ENCODE data around the gene S100A14. TPM values are rescaled to one million over a fixed set of nuclear protein-coding genes. Genes with fewer than 3 reads are reported as not detected.
A peak's percentile ranks its signal among the peaks of the same experiment; 100 is the strongest.

Gene S100A14
- polyA plus RNA-seq, 1 of the 3 experiments (the other 2 are of a cell fraction) = 0.15 TPM

- no peak for TF ChIP-seq FOXJ3 (CRISPR knock-in tag; IDR thresholded peaks at IDR 0.05)
Observed at GRCh38 chr1:153611356-153611755, 4.8 kb downstream of the S100A14 start (continued).

GRCh38 chr1:153610811-153611301 is 5.3 kb downstream of the S100A14 start:
- peaks cover 51% of the 10 kb centered on the region for H3K79me2 ChIP-seq (ENCODE audit: insufficient read depth)
- H3K9ac ChIP-seq = no peak overlapping the region
- WGBS (ENCODE audit: low lambda C conversion rate) = 83% methylated on average over 6 of the region's 7 CpGs
- ChIA-PET CTCF (interaction anchor here (1.4 kb wide), 1 partner anchor 39 kb away, joined by 5 read pairs; no protein-coding TSS in a partner anchor), POLR2A (no interaction called here)
- H3K27ac ChIP-seq (ENCODE audit: low read depth in 2 of 2, low read length in 1 of 2) = peak overlapping the region in 1 of 2 experiments; percentile 84; a peak in 2 of 4 replicates
- TF ChIP-seq TCF12 (IDR thresholded peaks at IDR 0.05) = no peak
- no peak for TF ChIP-seq GATA2 (CRISPR knock-in tag; IDR thresholded peaks at IDR 0.05)
- no peak for TF ChIP-seq SIN3A (IDR thresholded peaks at IDR 0.05; ENCODE audit: borderline replicate concordance, low read depth, low read length)
- no peak for TF ChIP-seq TAF1 (IDR thresholded peaks at IDR 0.05; ENCODE audit: borderline replicate concordance, low read depth, low read length)
- TF ChIP-seq REST (IDR thresholded peaks at IDR 0.05; ENCODE audit: low read depth, low read length) = no peak
- no peak for TF ChIP-seq EP300 (IDR thresholded peaks at IDR 0.05; ENCODE audit: borderline replicate concordance in 1 of 2, low read depth in 1 of 2, low read length in 1 of 2)
- no peak overlapping the region for H2AFZ ChIP-seq (ENCODE audit: low read depth)
- H3F3A ChIP-seq (replicated peaks; ENCODE audit: insufficient read depth) = peaks cover 21% of the 10 kb centered on the region
- H4K20me1 ChIP-seq (ENCODE audit: insufficient read depth) = no peaks in the 10 kb centered on the region
- H3K4me3 ChIP-seq (ENCODE audit: low read depth in 2 of 2, low read length in 1 of 2) = no peak overlapping the region
- H3K4me1 ChIP-seq (ENCODE audit: control insufficient read depth in 1 of 2, insufficient read depth in 2 of 2, low read depth in 1 of 2, low read length in 1 of 2) = peaks cover 15 to 23% of the 10 kb centered on the region in 2 experiments; a peak in 3 of 4 replicates
- H3K27me3 ChIP-seq (ENCODE audit: insufficient read depth) = no peaks in the 10 kb centered on the region
- no peaks in the 10 kb centered on the region for H3K9me2 ChIP-seq
- peaks cover 13 to 19% of the 10 kb centered on the region in 2 experiments for H3K36me3 ChIP-seq (replicated peaks in 1 of 2; ENCODE audit: control insufficient read depth in 1 of 2, insufficient read depth in 2 of 2, low read length in 1 of 2)
- no peaks in the 10 kb centered on the region for H3K9me3 ChIP-seq
- H3K4me2 ChIP-seq = peak overlapping the region; percentile 99
- DNase-seq = no peak

GRCh38 chr1:153610334-153610733 is 5.8 kb downstream of the S100A14 start:
- WGBS (ENCODE audit: low lambda C conversion rate) = 55% methylated on average over 4 of the region's 4 CpGs

More at GRCh38 chr1:153610334-153610733, 5.8 kb downstream of the S100A14 start:
- CTCF ChIA-PET = interaction anchor here (0.7 to 1.4 kb wide), 3 partner anchors 39 to 115 kb away, joined by 3 to 5 read pairs (median 3); no protein-coding TSS in a partner anchor
- no peak overlapping the region for H3K4me3 ChIP-seq (ENCODE audit: low read depth in 2 of 2, low read length in 1 of 2)
- peak overlapping the region in 1 of 2 experiments; percentile 84; a peak in 2 of 4 replicates for H3K27ac ChIP-seq (ENCODE audit: low read depth in 2 of 2, low read length in 1 of 2)
- H3F3A ChIP-seq (replicated peaks; ENCODE audit: insufficient read depth) = peaks cover 25% of the 10 kb centered on the region
- no peak for TF ChIP-seq GATA2 (CRISPR knock-in tag; IDR thresholded peaks at IDR 0.05)
- no peak for TF ChIP-seq GABPA (IDR thresholded peaks at IDR 0.05; ENCODE audit: low read depth)
- no peak for TF ChIP-seq USF1 (IDR thresholded peaks at IDR 0.05; ENCODE audit: borderline replicate concordance, low read depth)
- no peak for TF ChIP-seq RFX5 (IDR thresholded peaks at IDR 0.05; ENCODE audit: low read length)
- TF ChIP-seq EP300 (IDR thresholded peaks at IDR 0.05; ENCODE audit: borderline replicate concordance in 1 of 2, low read depth in 1 of 2, low read length in 1 of 2) = no peak
- TF ChIP-seq RCOR1 (IDR thresholded peaks at IDR 0.05; ENCODE audit: low read length) = no peak
- 0 out of 2 replicates have a peak, but pooled peaks have one; percentile 38 for TF ChIP-seq FOSL2 (IDR thresholded peaks at IDR 0.05; ENCODE audit: borderline replicate concordance, low read depth)
- peak; percentile 75 for TF ChIP-seq TCF12 (IDR thresholded peaks at IDR 0.05)
- no peak for TF ChIP-seq RAD21 (IDR thresholded peaks at IDR 0.05; ENCODE audit: low read length)
- TF ChIP-seq NRF1 (IDR thresholded peaks at IDR 0.05; ENCODE audit: low read depth, low read length) = no peak
- no peak for TF ChIP-seq ZBTB33 (IDR thresholded peaks at IDR 0.05; ENCODE audit: borderline replicate concordance, low read depth)
- no peaks in the 10 kb centered on the region for H3K27me3 ChIP-seq (ENCODE audit: insufficient read depth)
- DNase-seq = no peak
- H4K20me1 ChIP-seq (ENCODE audit: insufficient read depth) = no peaks in the 10 kb centered on the region
- H3K4me2 ChIP-seq = peak overlapping the region; percentile 99
- no peaks in the 10 kb centered on the region for H3K9me3 ChIP-seq
- POLR2A ChIA-PET = no interaction called here
- H3K79me2 ChIP-seq (ENCODE audit: insufficient read depth) = peaks cover 51% of the 10 kb centered on the region
- no peaks in the 10 kb centered on the region for H3K9me2 ChIP-seq
- no peak overlapping the region for H3K9ac ChIP-seq
- H3K4me1 ChIP-seq (ENCODE audit: control insufficient read depth in 1 of 2, insufficient read depth in 2 of 2, low read depth in 1 of 2, low read length in 1 of 2) = peaks cover 15 to 23% of the 10 kb centered on the region in 2 experiments; a peak in 3 of 4 replicates
- H3K36me3 ChIP-seq (replicated peaks in 1 of 2; ENCODE audit: control insufficient read depth in 1 of 2, insufficient read depth in 2 of 2, low read length in 1 of 2) = peaks cover 13 to 24% of the 10 kb centered on the region in 2 experiments
- no peak overlapping the region for H2AFZ ChIP-seq (ENCODE audit: low read depth)

Measured in SK-N-SH (cell line).